Hepatocyte (in vitro differentiated cells): ENCODE measurements around the gene PPP4R4.

Experiments used
- EZH2 ChIP-seq: fragments of 200-600 bp; sonication (generic); IDR thresholded peaks from 2 replicates; pipeline ENCODE4 v1.6.1; 2016; ENCODE audit warnings: antibody characterized with exemption, mild to moderate bottlenecking, borderline replicate concordance
- EZH2phosphoT487 ChIP-seq: fragments of 200-600 bp; sonication (generic); IDR thresholded peaks from one replicate; pipeline ENCODE4 v1.6.1; 2018; ENCODE audit warnings: antibody characterized with exemption, mild to moderate bottlenecking, low read depth, moderate library complexity; ENCODE audit not compliant: unreplicated experiment, severe bottlenecking
- TF ChIP-seq, protein P1 (sequence below): fragments of 200-600 bp; sonication (generic); IDR thresholded peaks from 2 replicates; pipeline ENCODE4 v1.5.1; 2016; ENCODE audit warnings: antibody characterized with exemption, mild to moderate bottlenecking; ENCODE audit not compliant: poor library complexity

DNA sequence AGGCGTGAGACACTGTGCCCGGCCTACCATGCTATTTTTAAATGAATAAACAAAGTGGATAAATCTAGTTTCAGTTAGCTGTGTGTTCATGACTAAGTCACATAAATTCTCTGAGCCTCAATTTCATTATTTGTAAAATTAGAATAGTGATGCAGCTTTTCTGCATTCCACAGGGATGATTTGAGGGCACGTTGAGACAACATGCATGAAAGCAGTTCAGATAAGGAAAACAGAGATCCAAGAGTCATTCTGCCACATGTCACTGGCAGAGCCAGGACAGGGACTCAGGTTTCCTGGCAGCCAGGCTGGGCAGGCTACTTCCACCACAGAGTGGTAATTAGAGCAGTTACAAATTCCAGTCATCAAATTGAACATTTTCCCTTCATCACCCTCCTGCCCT is 2.9 kb upstream of the PPP4R4 start:
- TF ChIP-seq, protein P1, sequence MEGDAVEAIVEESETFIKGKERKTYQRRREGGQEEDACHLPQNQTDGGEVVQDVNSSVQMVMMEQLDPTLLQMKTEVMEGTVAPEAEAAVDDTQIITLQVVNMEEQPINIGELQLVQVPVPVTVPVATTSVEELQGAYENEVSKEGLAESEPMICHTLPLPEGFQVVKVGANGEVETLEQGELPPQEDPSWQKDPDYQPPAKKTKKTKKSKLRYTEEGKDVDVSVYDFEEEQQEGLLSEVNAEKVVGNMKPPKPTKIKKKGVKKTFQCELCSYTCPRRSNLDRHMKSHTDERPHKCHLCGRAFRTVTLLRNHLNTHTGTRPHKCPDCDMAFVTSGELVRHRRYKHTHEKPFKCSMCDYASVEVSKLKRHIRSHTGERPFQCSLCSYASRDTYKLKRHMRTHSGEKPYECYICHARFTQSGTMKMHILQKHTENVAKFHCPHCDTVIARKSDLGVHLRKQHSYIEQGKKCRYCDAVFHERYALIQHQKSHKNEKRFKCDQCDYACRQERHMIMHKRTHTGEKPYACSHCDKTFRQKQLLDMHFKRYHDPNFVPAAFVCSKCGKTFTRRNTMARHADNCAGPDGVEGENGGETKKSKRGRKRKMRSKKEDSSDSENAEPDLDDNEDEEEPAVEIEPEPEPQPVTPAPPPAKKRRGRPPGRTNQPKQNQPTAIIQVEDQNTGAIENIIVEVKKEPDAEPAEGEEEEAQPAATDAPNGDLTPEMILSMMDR, result no peak
- TF ChIP-seq EZH2, result no peak
- no peak for TF ChIP-seq EZH2phosphoT487
